GM12875 (cell line): ENCODE data around the gene CYS1.

Source experiments
- H3K4me3 ChIP-seq: one replicate; pipeline ENCODE4 v1.5.1; 2011; ENCODE audit warnings: low read depth, low read length, control low read depth
- TF ChIP-seq, protein P1 (sequence below): IDR thresholded peaks from 2 replicates; pipeline ENCODE4 v1.5.1; 2011; ENCODE audit warnings: low read depth, mild to moderate bottlenecking, control low read depth, inconsistent platforms, low read length, moderate library complexity, borderline replicate concordance; ENCODE audit not compliant: insufficient read depth

CYS1 gene

DNA sequence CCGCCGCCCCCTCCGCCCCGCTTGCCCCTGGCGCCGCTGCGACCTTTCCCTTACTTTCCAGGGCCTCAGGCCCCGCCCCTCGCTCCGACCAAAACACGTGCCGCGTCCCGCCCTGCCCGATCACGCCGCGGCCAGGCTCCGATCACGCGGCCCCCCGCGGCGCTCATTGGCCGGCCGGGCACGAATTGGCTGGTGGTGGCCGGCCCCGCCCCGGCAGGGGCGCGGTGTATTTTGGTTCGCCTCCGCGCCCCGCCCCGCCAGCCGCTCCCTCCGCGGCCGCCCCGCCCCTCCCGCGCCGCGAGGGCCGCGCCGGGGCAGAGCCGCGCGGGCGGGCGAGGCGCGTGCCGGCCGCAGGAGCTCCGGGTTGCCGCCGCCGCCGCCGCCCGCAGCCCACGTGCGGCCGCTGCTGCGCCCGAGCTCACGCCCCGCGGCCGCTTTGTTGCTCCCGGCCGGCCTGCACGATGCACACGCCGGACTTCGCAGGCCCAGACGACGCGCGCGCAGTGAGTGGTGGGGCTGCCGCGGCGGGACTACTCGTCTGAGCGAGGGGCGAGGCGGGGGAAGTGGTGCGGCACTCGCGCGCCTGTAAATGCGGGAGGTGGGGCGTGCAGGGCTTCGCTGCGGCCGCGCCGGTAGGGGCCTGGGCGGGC, 36.8 kb downstream of the CYS1 start, which contains the start of gene KLF11:
Gene KLF11, plus strand, starts transcription at position 295 of the 650 bp plus-strand sequence. Its CDS starts 167 bp downstream, at position 462.
- TF ChIP-seq, protein P1, sequence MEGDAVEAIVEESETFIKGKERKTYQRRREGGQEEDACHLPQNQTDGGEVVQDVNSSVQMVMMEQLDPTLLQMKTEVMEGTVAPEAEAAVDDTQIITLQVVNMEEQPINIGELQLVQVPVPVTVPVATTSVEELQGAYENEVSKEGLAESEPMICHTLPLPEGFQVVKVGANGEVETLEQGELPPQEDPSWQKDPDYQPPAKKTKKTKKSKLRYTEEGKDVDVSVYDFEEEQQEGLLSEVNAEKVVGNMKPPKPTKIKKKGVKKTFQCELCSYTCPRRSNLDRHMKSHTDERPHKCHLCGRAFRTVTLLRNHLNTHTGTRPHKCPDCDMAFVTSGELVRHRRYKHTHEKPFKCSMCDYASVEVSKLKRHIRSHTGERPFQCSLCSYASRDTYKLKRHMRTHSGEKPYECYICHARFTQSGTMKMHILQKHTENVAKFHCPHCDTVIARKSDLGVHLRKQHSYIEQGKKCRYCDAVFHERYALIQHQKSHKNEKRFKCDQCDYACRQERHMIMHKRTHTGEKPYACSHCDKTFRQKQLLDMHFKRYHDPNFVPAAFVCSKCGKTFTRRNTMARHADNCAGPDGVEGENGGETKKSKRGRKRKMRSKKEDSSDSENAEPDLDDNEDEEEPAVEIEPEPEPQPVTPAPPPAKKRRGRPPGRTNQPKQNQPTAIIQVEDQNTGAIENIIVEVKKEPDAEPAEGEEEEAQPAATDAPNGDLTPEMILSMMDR: no peak
- H3K4me3 ChIP-seq: no peak within 1 kb of the TSS

DNA sequence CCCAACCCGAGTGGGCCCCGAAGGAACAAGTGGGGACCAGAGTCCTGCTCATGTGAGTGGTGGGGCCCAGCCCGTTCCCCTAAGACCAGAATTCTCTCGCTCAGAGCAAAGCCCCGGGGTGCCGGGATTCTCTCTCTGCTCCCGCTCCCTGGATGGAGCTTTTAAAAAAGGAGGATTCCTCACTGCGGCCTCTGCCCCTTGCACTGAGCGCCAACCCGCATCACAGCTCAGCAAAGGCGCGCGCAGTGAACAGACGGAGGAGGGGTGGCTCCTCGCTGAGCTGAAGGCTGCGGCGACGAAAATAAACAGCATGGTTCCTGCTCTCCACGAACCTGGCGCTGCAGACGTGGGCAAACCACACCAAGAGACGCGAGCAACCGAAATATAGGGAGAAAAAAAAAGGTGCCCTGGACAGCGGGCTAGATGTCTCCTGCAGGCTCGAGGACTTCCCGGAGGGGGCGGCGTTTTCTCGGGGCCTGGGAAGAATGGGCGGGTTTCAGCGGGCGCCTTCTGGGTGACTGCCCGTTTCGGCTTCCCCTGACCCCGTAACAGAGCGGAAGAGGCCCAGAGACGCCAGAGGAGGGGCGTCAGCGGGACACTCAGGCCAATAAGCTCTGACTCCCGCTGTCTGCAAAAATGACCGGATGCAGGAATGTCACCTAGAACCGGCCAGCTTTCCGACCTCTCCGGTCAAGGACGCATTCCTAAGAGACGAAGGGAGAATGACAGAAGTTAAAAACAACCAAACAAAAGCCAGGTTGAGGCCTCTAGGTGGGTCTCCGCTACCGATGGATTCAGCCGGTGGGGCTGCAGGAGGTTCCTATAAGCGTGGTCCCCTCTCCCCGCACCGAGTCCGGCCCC, 37.7 kb downstream of the CYS1 start:
- no peak overlapping the region for H3K4me3 ChIP-seq
- TF ChIP-seq, protein P1: no peak

DNA sequence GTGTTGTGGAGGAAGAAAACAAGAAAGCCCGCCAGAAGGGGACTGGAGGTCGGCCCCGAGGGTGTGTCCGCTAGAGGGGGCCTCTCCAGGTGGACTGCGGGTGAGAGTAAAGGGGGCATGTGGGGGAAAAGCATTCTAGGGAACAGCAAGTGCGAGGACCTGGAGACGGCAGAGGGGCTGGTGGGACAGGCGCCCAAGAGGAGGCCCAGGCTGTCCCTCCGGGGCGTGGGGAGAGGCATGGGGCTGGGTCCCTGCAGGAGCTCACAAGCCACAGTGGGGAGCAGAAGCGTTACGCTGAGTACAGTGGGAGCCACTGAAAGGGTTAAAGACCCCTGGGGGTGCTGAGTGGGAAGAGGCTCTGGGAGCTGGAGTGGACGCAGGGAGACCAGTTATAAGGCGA, 38.5 kb downstream of the CYS1 start:
- H3K4me3 ChIP-seq: no peak overlapping the region
- TF ChIP-seq, protein P1: no peak

DNA sequence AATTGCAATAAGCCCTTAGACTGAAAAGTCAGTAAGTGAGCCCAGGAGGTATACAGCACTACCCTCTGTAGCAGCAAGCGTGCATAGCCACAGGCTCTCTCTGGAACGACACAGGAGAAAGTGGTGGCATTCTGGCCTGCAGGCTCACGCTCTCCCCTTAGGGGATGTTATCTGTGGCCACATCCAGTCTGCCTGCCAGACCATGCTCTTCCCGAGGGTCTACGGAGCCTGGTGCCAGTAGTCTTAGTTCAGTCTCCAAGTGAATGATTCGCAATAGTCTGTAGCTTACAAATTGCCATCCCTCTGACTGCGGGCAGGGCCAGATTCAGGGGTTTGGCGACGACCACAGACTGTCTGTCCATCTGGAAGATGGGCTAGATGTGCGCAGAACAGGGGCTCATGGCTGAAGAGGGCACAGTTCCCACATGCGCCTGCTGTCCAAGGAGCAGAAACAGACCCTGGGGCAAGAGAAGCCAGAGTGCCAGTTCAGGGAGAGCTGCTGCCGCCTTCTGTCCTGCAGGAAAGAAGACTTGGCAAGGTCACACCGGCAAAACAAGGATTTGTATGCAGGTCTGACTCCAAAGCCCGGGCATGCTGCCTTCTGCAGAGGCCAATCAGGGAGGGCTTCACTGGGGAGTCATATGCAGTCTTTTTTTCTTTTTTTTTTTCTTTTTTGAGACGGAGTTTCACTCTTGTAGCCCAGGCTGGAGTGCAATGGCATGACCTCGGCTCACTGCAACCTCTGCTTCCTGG, 40.4 kb downstream of the CYS1 start:
- H3K4me3 ChIP-seq: no peak overlapping the region
- TF ChIP-seq, protein P1: no peak

DNA sequence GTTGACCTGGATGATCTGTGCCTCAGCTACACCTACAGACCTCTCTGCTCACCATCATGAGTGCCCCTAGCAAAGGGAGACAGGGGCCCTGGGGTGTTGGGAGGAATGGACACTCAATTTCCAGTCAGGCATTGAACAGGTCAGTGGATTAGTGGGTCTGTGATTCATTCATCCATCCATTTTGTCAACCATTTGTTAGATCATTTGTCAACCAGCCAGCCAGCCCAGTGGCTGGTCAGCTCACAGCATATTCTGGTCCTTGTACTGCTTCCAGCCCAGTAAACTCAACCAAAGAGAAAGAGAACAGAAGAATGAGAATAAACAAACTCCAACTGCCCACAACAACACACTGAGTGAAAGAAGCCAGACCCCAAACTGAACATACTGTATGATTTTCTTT, 41.5 kb downstream of the CYS1 start:
- H3K4me3 ChIP-seq: no peak overlapping the region
- TF ChIP-seq, protein P1: no peak

DNA sequence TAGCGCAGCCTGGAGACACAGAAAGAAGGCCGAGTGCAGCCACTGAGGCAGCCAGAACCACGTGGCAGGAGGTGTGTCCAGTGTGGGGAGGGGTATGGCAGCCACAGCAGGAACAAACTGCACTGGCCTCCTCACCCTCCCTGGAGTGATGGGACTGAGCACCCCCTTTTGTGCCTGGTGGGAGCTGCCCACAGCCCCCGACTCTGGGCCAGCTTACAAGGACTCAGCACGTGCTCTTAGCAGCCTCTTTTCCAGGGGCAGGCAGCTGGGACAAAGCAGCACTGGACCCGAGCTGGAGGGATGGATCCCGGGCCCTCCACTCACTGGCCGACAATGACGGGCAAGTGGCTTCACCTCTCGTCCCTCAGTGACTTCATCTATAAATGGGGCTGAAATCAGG, 42.1 kb downstream of the CYS1 start:
- TF ChIP-seq, protein P1: no peak
- H3K4me3 ChIP-seq: no peak overlapping the region
